Measurements from ENCODE around the gene SNCAIP.

The SNCAIP gene

GRCh38 chr5:122507045-122507444, 195.0 kb downstream of the SNCAIP start:
- no peak for DNase-seq (ENCODE audit: low read depth)

- DNase-seq (ENCODE audit: low read depth) = no peak
Measured at GRCh38 chr5:122507581-122507980, 195.5 kb downstream of the SNCAIP start.

- no peak for DNase-seq (ENCODE audit: low read depth)
Measured at GRCh38 chr5:122508623-122509022, 196.6 kb downstream of the SNCAIP start.
